Hematopoietic multipotent progenitor cell treated with erythropoietin and hydrocortisone succinate and interleukin-3 and kit ligand, for 4 days (in vitro differentiated cells): Measurements from ENCODE around the gene CDR2L.
"Not testable (repeated sequence)": the region's sequence is repeated elsewhere in the genome, so short reads cannot be mapped to it uniquely, and the experiment has no call there.

Experiments used
- DNase-seq: peaks from one replicate; pipeline ENCODE4 v3.0.0-alpha.2; 2015

The CDR2L gene

GRCh38 chr17:74982663-74983313, 4.6 kb upstream of the CDR2L start:
- DNase-seq, result not testable (repeated sequence)

GRCh38 chr17:74986206-74986576, 1.2 kb upstream of the CDR2L start:
- no peak for DNase-seq

- peak; percentile 46 for DNase-seq
Measured at GRCh38 chr17:74987909-74988711, 678 bp downstream of the CDR2L start.

- no peak for DNase-seq
Measured at GRCh38 chr17:74990581-74991105, 3.2 kb downstream of the CDR2L start.

GRCh38 chr17:74992223-74992622, 4.8 kb downstream of the CDR2L start:
- DNase-seq, result no peak

- DNase-seq, result no peak
Measured at GRCh38 chr17:74994440-74994839, 7.0 kb downstream of the CDR2L start.

GRCh38 chr17:74995847-74996246, 8.4 kb downstream of the CDR2L start:
- DNase-seq, result no peak

- DNase-seq, result no peak
Measured at GRCh38 chr17:74998783-74999182, 11.4 kb downstream of the CDR2L start.

- DNase-seq, result no peak
Measured at GRCh38 chr17:74999523-74999922, 12.1 kb downstream of the CDR2L start.

GRCh38 chr17:75001915-75002843, 14.7 kb downstream of the CDR2L start:
- DNase-seq, result peak; percentile 53

GRCh38 chr17:75003070-75003956, 15.9 kb downstream of the CDR2L start:
- no peak for DNase-seq

- DNase-seq, result no peak
Measured at GRCh38 chr17:75003957-75004355, 16.5 kb downstream of the CDR2L start.

- DNase-seq, result no peak
Measured at GRCh38 chr17:75004371-75004770, 16.9 kb downstream of the CDR2L start.

GRCh38 chr17:75005291-75005690, 17.9 kb downstream of the CDR2L start:
- no peak for DNase-seq

- not testable (repeated sequence) for DNase-seq
Measured at GRCh38 chr17:75006084-75006483, 18.7 kb downstream of the CDR2L start.

GRCh38 chr17:75006653-75007052, 19.2 kb downstream of the CDR2L start:
- peak; percentile 54 for DNase-seq

- no peak for DNase-seq
Measured at GRCh38 chr17:75008373-75008772, 20.9 kb downstream of the CDR2L start.

GRCh38 chr17:75009139-75009724, 21.8 kb downstream of the CDR2L start:
- no peak for DNase-seq

GRCh38 chr17:75010683-75011400, 23.4 kb downstream of the CDR2L start:
- DNase-seq, result peak; percentile 12

GRCh38 chr17:75011401-75012095, 24.1 kb downstream of the CDR2L start:
- DNase-seq, result no peak

- DNase-seq, result no peak
Measured at GRCh38 chr17:75012096-75012345, 24.6 kb downstream of the CDR2L start.
